Epidermal melanocyte (primary cell): ENCODE measurements around the gene VSTM1.
"Not testable (repeated sequence)": the region's sequence is repeated elsewhere in the genome, so short reads cannot be mapped to it uniquely, and the experiment has no call there.

Source experiments
- DNase-seq: peaks from one replicate; pipeline ENCODE4 v3.0.0; 2011; ENCODE audit warnings: low spot score; ENCODE audit not compliant: insufficient read length

The VSTM1 gene

DNA sequence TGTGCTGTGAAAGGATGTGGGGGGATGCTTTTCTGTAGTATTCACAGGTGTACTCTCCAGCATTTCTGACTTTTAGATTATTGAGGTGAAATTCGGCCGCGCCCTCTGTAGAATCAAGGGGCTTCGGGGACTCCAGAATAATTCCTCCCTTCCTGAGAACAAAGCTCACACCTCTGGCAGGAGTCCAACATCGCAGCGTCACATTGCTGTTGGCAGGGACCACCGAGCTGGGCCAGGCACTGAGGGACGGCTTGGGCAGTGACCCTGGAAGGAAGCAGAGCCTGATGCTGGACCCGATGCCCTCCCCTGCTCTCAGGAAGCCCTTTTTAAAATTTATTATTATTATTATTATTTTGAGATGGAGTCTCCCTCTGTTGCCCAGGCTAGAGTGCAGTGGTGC lies 11.2 kb upstream of the VSTM1 start:
- no peak for DNase-seq

DNA sequence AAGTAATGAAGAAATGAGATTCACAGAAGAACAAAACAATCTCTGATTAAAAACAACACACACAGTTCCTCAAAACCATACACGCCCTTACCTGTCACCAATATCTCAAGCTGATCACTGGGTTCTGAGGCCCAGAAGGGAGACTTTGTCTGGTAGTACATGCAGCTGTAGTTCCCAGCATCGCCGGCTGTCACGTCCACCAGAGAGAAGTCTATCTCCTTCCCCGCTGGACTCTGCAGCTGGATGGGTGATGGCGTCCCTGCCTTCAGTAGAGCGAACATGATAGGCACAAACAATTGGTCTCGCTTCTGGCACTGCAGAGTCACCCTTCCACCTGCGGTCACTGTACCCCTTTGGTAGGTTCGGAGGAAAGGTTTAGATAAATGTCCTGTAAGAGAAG lies 10.1 kb upstream of the VSTM1 start:
- no peak for DNase-seq

DNA sequence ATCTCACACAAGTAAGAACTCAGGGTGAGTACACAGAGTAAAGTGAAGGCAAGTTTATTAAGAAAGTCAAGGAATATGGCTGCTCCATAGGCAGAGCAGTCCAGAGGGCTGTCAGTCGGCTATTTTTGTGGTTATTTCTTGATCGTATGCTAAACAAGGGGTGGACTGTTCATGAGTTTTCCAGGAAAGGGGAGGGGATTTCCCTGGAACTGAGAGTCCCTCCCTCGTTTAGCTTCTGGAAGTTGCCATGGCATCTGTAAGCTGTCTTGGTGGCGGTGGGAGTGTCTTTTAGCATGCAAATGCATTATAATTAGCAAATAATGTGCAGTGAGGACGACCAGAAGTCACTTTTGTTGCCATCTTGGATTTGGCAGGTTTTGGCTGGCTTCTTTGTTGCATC lies 5.8 kb upstream of the VSTM1 start:
- DNase-seq: no peak

DNA sequence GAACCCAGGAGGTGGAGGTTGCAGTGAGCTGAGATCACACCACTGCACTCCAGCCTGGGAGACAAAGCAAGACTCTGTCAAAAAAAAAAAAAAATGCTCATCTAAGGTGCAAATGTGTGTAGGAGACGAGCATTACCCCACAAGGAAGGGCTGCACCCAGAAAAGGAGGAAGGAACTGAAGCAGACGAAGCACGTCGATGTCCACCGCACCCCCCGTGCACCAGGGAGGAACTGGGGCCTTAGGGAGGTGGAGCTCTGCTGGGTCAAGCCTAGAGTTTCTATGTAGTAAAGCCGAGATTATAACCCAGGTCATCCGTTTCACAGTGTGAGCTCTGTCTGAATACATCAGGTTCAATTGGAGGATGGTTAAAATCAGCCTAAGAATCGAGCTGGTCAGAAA lies 1.1 kb downstream of the VSTM1 start:
- no peak for DNase-seq

DNA sequence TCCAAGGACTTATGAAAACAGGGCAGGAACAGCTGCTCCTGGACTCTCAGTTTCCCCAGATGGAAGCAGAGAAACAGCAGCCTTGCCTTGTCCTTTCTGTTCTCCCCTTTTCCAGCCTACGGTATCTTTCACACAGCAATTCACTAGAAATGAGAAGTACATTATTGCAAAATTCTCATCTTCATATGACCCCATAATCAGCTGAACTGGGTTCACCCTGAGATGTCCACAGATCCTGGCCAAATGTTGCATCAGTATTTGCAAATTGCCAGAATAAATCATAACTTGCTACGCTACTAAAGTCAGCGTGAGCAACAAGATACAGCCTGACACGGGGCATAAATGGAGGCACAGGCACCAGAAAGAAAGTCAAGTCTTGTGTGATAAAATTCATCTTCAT lies 16.1 kb downstream of the VSTM1 start:
- no peak for DNase-seq

DNA sequence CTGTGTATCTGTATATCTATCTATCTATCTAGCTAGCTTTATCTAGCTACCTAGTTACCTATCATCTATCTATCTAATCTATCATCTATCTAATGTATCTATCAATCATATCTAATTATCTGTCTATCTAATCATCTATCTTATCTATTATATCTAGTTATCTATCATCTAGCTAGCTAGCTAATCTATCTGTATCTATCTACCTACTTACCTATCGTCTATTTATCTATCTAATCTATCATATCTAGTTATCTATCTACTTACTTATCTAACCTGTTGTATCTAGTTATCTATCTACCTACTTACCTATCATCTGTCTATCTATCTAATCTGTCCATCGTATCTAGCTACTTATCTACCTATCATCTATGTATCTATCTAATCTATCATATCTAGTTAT lies 17.9 kb downstream of the VSTM1 start:
- no peak for DNase-seq

DNA sequence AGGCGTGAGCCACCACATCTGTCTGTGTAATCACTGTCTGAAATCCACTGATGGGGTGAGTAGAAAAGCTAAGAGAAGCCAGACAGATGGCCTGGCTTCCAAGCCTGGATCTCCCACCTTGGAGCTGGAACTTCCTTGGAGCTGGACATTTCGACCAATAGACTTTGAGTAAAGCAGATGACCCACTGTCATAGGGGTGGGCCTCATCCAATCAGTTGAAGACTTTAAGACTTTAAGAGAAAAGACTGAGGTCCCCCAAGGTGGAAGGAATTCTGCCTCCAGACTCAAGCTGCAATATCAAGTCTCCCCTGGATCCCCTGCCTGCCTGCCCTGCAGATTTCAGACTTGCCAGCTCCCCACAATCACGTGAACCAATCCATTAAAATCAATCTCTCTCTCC lies 20.7 kb downstream of the VSTM1 start:
- no peak for DNase-seq

DNA sequence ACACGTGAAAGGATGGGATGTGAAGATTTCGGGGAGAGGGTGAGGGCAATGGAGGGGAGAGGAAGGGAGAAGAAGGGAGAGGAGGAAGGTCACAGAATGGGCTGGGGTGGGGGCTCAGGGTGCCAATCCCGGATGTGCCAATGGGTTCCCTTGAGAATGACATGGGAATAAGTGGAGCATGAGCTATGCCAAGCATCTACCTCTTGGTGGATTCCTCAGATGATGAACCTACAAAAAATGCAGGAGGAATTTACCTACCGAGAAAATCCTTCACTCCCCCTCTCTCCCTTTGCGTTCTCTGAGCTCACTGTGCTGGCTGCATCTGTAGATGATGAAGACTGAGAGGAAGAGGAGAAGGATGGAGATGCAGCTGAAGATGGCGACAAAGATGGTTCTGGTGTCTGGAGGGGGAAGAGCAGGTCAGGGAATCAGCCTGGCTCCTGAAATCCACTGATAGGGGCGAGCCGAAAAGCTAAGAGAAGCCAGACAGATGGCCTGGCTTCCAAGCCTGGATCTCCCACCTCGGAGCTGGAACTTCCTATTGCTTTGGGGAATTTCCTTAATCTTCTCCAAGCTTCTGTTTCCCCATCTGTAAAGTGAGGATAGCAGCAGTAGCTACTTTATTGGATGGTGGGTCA lies 21.6 kb downstream of the VSTM1 start:
- no peak for DNase-seq

DNA sequence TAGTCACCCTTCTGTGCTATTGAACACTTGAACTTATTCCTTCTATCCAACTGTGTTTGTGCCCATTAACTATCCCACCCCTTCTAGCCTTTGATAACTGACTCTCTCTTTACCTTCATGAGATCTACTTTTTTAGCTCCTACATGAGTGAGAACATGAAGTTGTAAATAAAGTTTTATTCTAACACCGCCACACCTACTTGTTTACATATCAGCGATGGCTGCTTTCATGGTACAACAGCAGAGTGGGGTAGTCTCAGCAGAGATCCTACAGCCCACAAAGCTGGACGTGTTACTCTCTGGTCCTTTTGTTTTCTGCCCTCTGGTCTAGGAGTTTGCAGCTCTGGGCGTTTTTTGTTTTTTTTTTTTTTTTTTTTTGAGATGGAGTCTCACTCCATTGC lies 23.7 kb downstream of the VSTM1 start:
- no peak for DNase-seq

DNA sequence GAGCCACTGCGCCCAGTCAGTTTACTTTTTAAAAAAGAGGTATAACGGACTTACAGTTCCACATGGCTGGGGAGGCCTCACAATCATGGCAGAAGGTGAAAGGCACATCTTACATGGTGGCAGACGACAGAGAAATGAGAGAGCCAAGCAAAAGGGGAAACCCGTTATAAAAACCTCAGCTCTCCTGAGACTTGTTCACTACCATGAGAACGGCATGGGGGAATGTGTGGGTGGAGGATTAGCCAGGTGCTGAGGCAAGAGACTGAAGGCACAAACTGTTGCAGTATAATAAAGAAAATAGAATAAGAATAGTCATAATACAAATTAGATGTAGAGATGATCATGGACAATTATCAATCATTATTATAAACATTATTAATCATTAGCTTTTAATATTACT lies 27.2 kb downstream of the VSTM1 start:
- not testable (repeated sequence) for DNase-seq

DNA sequence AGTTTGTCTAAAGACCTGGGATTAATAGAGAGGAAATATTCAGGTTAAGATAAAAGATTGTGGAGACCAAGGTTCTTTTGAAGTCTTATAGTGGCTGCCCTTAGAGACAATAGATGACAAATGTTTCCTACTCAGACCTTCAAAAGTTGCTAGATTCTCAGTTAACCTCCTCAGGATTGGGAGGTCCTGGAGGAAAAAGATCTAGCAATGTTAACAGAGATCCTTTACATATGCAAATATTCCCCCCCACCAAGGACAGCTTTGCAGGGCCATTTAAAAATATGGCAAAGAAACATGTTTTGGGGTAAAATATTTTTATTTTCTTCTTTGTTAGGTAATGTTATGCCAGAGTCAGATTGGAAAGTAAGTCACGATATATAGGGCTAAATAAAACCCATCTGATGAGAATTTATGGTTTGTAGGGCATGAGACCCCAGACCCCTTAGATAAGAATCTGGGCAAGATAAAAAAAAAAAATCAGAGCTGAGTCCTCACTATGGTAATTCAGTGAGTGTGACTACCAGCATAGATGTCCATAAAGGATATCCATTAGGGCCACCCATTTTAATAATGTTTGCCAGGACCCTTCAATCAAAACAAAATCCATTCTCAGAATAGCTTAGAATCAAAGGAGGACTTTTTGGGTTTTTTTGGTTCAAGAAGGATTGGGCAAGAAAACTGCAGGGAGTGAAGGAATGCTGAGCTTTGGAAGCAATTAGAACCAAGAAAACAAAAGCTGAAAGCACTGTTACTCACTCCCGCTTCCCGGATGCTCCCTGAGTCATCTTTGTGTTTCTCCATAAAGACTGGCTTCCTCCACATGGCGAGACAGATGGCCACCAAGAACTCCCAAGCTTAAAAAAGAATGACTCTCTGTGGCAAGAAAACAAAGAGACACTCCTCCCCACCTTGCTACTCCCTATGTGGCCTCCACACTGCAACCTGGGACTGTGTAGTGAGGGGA lies 28.2 kb downstream of the VSTM1 start:
- DNase-seq: peak; percentile 53

DNA sequence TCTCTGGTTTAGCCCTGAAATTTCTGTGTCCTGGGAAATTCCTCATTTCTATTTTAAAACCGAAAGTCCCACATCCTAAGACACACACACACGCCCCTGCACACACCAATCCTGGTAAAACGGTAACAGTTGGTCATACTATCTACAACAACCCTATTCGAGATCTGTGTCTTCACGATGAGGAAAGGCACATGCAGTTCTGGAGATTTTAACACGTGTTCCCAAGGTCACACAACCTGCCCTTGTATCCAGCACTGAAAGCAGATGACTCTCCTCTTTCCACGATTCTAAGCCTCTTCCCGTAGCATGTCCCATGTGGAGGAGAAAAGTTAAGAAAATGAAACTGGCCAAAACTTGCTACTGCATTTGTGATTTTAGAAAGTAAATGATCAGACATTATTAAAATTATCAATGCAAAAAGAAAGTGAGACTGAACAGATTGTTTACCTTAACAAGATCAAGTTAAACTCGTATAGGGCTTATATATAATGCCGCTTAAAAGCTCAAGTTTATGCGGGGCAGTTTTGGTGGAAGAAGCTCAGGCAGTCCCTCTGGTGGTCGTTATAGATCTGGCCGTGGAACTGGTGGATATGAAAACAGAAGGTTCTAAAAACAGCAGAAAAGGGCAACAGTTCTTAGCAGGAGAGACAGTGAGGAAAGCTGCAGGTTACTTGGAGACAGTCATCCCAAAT lies 32.7 kb downstream of the VSTM1 start:
- no peak for DNase-seq

DNA sequence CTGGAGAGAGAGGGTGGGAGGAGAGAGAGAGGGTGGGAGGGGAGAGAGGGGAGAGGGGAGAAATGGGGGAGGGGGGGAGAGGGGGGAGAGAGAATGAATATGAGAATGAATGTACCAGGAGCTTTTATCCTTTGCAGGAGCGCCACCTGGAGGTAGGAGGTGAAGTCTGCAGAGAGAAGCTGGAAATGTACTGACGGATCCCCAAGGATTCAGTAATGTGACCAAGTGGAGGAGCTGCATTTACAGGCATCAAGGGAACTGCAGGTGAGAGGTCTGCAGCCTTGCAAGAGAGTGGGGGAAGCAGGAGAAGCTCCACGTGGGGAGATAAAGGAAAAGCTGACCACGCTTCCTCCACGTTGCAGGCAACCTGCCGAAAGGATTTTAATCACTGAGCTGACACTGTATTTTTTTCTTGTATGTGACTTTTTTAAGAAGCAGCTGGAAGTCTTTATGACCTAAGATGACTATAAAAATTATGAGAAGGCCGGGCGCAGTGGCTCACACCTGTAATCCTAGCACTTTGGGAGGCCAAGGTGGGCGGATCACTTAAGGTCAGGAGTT lies 33.7 kb downstream of the VSTM1 start:
- no peak for DNase-seq

DNA sequence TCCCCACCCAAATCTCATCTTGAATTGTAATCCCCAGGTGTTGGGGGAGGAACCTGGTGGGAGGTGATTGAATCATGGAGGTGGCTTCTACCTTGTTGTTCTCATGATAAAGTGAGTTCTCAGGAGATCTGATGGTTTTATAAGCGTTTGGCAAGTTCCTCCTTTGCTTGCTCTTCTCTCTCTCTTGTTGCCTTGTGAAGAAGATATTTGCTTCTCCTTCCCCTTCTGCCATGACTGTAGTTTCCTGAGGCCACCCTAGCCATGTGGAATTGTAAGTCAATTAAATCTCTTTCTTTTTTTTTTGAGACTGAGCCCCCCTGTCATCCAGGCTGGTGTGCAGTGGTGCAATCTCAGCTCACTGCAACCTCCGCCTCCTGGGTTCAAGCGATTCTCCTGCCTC lies 34.4 kb downstream of the VSTM1 start:
- no peak for DNase-seq

DNA sequence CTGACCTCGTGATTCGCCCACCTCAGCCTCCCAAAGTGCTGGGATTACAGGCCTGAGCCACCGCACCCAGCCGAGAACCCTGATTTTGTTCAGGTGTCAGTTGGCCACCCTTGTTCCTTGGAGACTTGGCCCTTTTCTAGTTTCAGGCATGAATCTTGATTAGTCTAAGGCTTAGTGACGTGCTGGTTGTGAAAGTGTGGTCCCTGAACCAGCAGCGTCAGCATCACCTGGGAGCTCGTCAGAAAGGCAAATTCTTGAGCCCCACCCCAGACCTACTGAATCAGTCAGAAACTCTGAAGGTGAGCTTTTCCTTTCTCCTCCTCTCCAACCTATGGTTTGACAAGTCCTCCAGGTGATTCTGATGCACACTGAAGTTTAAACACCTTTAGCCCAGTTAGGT lies 37.0 kb downstream of the VSTM1 start:
- DNase-seq: no peak

DNA sequence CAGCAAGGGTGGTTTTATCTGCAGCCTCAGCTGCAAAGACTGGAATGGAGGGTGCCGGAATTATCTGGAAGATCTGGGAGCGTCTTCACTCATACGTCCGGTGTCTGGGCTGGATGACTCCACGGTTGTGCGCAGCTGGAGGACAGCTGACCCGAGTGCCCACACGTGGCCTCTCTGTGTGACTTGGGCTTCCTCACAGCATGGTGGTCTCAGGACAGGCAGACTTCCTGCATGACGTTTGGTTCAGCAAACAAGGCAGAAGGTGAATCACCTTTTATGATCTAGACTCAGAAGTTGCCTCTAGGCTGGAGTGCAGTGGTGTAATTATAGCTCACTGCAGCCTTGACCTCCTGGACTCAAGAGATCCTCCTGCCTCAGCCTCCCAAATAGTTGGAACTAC lies 39.0 kb downstream of the VSTM1 start:
- no peak for DNase-seq

DNA sequence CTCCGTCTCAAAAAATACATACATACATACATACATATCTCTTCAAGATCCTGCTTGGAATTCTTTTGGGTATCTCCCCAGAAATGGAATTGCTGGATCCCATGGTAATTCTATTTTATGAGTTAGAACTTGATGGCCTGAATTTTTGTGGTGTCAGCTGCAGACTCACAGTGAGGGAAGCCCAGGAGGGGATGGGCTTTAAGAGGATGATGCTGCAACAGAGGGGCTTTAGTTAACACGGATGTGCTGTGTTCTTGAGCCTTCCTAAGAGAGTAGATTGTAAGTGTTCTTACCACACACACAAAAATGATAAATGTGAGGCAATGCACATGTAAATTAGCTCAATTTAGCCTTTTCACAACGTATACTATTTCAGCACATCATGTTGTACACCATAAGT lies 40.5 kb downstream of the VSTM1 start:
- no peak for DNase-seq

DNA sequence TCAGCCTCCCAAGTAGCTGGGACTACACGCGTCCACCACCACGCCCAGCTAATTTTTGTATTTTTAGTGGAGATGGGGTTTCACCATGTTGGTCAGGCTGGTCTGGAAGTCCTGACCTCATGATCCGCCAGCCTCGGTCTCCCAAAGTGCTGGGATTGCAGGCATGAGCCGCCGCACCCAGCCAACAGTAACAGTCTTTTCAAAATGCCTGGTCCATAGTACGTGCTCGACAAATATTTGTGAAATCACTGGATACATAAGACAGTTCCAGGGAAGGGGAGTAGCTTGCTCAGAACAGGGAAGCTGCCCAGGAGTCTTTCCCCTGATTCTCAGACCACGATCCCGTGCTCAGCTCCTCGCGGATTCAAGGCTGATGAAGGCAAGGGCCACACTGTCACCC lies 41.8 kb downstream of the VSTM1 start:
- no peak for DNase-seq

DNA sequence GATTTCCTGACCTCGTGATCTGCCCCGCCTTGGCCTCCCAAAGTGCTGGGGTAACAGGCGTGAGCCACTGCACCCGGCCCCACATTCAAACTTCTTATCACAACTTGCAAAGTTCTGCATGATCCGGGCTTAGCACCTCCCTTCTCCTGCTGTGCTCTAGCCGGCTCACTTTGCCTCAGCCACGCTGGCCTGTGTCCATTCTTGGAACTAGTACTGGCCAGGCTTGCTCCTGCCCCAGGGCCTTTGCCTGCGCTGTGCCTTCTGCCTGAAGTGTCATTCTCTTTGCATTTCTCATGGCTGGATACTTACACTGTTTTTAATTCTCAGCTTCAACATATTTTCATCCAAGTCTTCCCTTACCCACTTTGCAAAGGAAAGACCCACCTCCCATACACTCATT lies 42.3 kb downstream of the VSTM1 start:
- no peak for DNase-seq

DNA sequence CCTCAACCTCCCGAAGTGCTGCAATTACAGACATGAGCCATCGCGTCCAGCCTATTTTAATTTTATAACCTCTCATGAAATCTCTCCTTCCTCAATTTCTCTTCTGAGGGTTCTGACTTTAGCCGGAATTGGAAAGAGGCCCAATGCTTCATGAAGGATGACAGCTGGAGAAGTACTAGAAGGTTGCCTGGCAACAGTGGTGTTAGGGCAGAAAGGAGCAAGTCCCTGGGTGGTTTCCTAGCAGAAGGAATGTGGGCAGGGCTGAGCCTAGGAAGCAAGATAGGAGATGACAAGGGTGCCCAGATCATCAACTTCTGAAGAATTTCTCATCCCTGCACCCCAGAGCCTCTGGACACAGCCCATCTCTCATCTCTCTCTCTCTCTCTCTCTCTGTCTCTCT lies 46.4 kb downstream of the VSTM1 start:
- DNase-seq: peak; percentile 4

DNA sequence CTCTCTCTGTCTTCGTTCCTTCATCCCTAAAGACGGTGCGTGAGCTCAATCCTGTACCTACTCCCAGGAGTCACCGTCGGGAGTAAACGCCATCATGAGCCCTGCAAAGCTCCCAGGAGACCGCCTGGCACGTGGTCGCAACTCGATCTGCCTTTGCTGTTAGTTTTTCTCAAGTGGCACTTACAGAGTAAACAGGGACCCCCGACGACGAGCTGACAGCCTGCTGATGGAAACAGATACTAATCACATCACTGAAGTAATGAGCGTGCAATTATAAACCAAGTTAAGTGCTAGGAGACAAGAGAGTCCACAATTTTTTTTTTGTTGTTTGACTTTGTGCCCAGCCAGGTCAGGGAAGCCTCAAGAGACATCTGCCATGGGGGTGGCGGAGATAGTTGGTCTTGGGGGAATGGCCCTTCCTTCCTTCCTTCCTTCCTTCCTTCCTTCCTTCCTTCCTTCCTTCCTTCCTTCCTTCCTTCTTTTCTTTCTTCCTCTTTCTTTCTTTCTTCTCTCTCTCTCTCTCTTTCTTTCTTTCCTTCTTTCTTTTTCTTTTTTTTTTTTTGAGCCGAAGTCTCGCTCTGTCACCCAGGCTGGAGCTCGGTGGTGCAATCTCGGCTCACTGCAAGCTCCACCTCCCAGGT lies 48.7 kb downstream of the VSTM1 start:
- peak; percentile 10 for DNase-seq

DNA sequence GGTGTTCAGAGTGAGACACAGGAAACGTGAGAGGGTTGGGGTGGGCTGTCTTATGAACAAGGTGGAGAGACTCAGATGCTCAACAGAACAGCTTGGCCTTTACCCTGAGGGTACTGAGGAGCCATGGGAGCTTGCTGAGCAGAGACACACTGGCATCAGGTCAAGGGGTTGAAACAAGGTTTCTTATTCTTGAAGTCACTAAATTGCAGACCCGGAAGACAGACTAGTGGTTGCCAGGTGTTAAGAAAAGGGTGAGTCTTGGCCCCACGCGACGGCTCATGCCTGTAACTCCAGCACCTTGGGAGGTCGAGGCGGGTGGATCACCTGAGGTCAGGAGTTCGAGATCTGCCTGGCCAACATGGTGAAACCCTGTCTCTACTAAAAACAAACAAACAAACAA lies 49.8 kb downstream of the VSTM1 start:
- no peak for DNase-seq
